AG04449 (cell line): ENCODE data around the gene TXNRD2.

Source experiments
- CTCF ChIA-PET: fragments of 350-600 bp; formaldehyde crosslinking; extraction: SDS; loops from one replicate; lab custom pipeline; 2021; ENCODE audit warnings: antibody characterized with exemption; lab: Yijun Ruan, JAX
- POLR2A ChIA-PET: fragments of 400-600, 350-600 bp; formaldehyde crosslinking; extraction: SDS; loops from one replicate; lab custom pipeline; 2020; ENCODE audit warnings: antibody characterized with exemption, inconsistent platforms; lab: Yijun Ruan, JAX
- DNase-seq: peaks from one replicate; pipeline ENCODE4 v3.0.0-alpha.2; 2010; ENCODE audit warnings: low read depth, low spot score
- H3K4me3 ChIP-seq: 2 replicates; pipeline ENCODE4 v1.5.1; 2011; ENCODE audit warnings: low read depth, mild to moderate bottlenecking, control low read depth, low read length
- CTCF ChIP-seq: IDR thresholded peaks from one replicate; pipeline ENCODE4 v1.5.1; 2011; ENCODE audit warnings: mild to moderate bottlenecking, moderate library complexity, low read length, control low read depth, inconsistent platforms; ENCODE audit not compliant: insufficient read depth; ENCODE audit errors: missing control alignments

TXNRD2 gene

DNA sequence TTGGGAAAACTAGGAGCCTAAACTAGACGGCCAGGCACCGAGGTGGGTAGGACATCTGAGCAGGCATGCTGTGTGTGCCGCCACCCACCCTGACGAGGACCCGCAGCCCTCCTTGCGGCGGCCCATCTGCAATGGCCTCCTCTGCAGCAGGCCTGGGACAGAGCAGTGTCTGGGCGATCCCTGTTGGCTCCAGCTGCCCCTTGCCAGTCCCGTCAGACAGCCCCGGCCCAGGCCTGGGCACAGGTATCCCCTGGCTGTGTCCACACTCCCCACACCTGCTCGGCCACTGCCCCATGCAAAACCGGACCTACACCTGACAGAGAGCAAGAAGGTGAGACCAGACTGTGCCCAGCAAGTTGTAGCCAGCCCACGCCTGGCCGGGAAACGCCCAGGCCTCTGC lies 48.3 kb downstream of the TXNRD2 start:
- CTCF ChIA-PET, result interaction anchor here (1.4 to 9.2 kb wide), 4 partner anchors 9 to 163 kb away, joined by 4 to 58 read pairs (median 11); no protein-coding TSS in a partner anchor
- H3K4me3 ChIP-seq, result no peak overlapping the region
- TF ChIP-seq CTCF, result no peak
- DNase-seq, result no peak
- POLR2A ChIA-PET, result no interaction called here

GRCh38 chr22:19892925-19893324 lies 48.7 kb downstream of the TXNRD2 start:
- no peak for TF ChIP-seq CTCF
- DNase-seq, result no peak
- no peak overlapping the region for H3K4me3 ChIP-seq
- ChIA-PET POLR2A (no interaction called here), CTCF (interaction anchor here (1.4 to 9.2 kb wide), 5 partner anchors 8 to 162 kb away, joined by 4 to 58 read pairs (median 5); no protein-coding TSS in a partner anchor)

DNA sequence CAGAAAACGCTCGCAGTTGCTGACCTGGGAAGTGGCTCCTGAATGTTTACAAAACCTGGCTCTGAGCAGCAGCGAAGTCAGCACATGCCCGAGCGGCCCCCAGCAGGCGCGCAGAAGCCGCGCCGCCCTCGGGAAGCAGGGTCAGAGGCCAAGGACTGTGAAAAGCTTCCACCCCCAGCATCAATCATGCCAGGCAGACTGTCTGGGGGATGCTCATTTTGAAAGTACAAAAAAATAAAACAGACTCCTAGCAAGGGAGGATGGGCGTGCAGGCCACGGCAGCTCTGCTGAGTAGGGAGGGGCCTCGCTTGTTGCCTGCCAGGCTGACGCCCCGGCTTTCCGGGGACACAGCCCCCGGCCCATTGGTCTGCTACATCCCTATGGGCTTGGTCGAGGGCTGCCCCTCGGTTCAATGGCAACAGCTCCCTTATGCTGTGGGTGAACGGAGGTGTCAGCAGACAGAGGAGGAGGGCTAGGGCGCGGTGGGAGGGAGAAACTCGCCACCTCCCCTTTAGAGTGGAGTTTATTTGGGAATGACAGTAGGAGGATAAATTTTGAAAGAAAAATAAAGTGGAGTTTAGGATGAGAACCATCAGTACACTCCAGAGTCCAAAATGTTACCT lies 49.2 kb downstream of the TXNRD2 start:
- POLR2A ChIA-PET, result interaction anchor here (2.2 kb wide), 1 partner anchor 11 kb away, joined by 7 read pairs; no protein-coding TSS in a partner anchor
- CTCF ChIA-PET, result interaction anchor here (1.0 to 9.2 kb wide), 6 partner anchors 8 to 162 kb away, joined by 4 to 58 read pairs (median 5); no protein-coding TSS in a partner anchor
- DNase-seq, result no peak
- no peak for TF ChIP-seq CTCF
- H3K4me3 ChIP-seq, result no peak overlapping the region

GRCh38 chr22:19891317-19892256 lies 50.0 kb downstream of the TXNRD2 start:
- ChIA-PET CTCF (interaction anchor here (1.0 to 9.2 kb wide), 6 partner anchors 7 to 161 kb away, joined by 4 to 58 read pairs (median 5); no protein-coding TSS in a partner anchor), POLR2A (interaction anchor here (0.6 to 2.2 kb wide), 2 partner anchors 10 to 24 kb away, joined by 3 to 7 read pairs; no protein-coding TSS in a partner anchor)
- no peak for DNase-seq
- TF ChIP-seq CTCF, result no peak
- no peak overlapping the region for H3K4me3 ChIP-seq

- CTCF ChIA-PET, result interaction anchor here (4.5 to 9.2 kb wide), 2 partner anchors 20 to 160 kb away, joined by 17 to 58 read pairs; no protein-coding TSS in a partner anchor
- POLR2A ChIA-PET, result interaction anchor here (2.2 kb wide), 1 partner anchor 9 kb away, joined by 7 read pairs; no protein-coding TSS in a partner anchor
- no peak overlapping the region for H3K4me3 ChIP-seq
- DNase-seq, result no peak
- TF ChIP-seq CTCF, result no peak
Measured at GRCh38 chr22:19890502-19891316, 50.9 kb downstream of the TXNRD2 start.
